Measurements from ENCODE around the gene EPOP. TPM values are rescaled to one million over a fixed set of nuclear protein-coding genes. Genes with fewer than 3 reads are reported as not detected.

EPOP gene
- total and polyA plus RNA-seq, 4 donors = 0.32 to 1.9 (median 1.1) TPM

GRCh38 chr17:38719943-38720641 lies 45.3 kb upstream of the EPOP start:
- DNase-seq (ENCODE audit: low spot score) = no peak
- Histone ChIP-seq H3K36me3 (ENCODE audit: control insufficient read depth in 4 of 4, insufficient read depth in 3 of 4, low read depth in 1 of 4, low read length in 3 of 4) (peaks cover 8 to 31% (median 10%) of the 10 kb centered on the region in 4 donors), H3K27ac (ENCODE audit: low read depth in 1 of 2, low read length in 2 of 2) (no peak overlapping the region), H3K4me3 (ENCODE audit: low read depth in 1 of 3, low read length in 3 of 3) (no peak overlapping the region), H3K9ac (ENCODE audit: low read depth in 1 of 2, low read length in 2 of 2) (no peak overlapping the region), H3K4me1 (ENCODE audit: control insufficient read depth in 4 of 4, insufficient read depth in 4 of 4, low read length in 3 of 4) (peaks cover 0 to 4% (median 0%) of the 10 kb centered on the region in 4 donors), H3K27me3 (ENCODE audit: control insufficient read depth in 4 of 4, insufficient read depth in 4 of 4, low read length in 3 of 4) (no peaks in the 10 kb centered on the region), H3K9me3 (ENCODE audit: control insufficient read depth in 4 of 4, low read length in 3 of 4) (no peaks in the 10 kb centered on the region)
- no peak for TF ChIP-seq REST (IDR thresholded peaks at IDR 0.05)
- no peak for TF ChIP-seq YY1 (IDR thresholded peaks at IDR 0.05)
- no peak for TF ChIP-seq FOXA2 (IDR thresholded peaks at IDR 0.05)
- no peak for TF ChIP-seq CTCF (IDR thresholded peaks at IDR 0.05; ENCODE audit: low read depth, low read length, missing input control)
- TF ChIP-seq SP1 (IDR thresholded peaks at IDR 0.05) = no peak
- TF ChIP-seq EGR1 (IDR thresholded peaks at IDR 0.05; ENCODE audit: low read depth in 2 of 2) = no peak
- no peak for TF ChIP-seq NR2F2 (IDR thresholded peaks at IDR 0.05)
- no peak for TF ChIP-seq MAX (IDR thresholded peaks at IDR 0.05)
- TF ChIP-seq HNF4A (conservative IDR thresholded peaks at IDR 0.05) = no peak
- no peak for TF ChIP-seq JUND (IDR thresholded peaks at IDR 0.05)
- no peak for TF ChIP-seq ATF3 (IDR thresholded peaks at IDR 0.05)
- TF ChIP-seq TAF1 (conservative IDR thresholded peaks at IDR 0.05) = no peak
- no peak for TF ChIP-seq FOXA1 (IDR thresholded peaks at IDR 0.05)
- no peak for TF ChIP-seq RXRA (IDR thresholded peaks at IDR 0.05)
- TF ChIP-seq ZBTB33 (IDR thresholded peaks at IDR 0.05) = no peak
- 83% methylated on average over 39 of the region's 39 CpGs for WGBS
